Measurements from ENCODE around the gene ADIPOR2. TPM values are rescaled to one million over a fixed set of nuclear protein-coding genes. Genes with fewer than 3 reads are reported as not detected.

The ADIPOR2 gene
- total and polyA plus RNA-seq, 10 of the 15 experiments (the other 5 are each of a cell fraction or from before 2014, with no cell fraction given): 8.6 to 65.0 (median 38.0) TPM

DNA sequence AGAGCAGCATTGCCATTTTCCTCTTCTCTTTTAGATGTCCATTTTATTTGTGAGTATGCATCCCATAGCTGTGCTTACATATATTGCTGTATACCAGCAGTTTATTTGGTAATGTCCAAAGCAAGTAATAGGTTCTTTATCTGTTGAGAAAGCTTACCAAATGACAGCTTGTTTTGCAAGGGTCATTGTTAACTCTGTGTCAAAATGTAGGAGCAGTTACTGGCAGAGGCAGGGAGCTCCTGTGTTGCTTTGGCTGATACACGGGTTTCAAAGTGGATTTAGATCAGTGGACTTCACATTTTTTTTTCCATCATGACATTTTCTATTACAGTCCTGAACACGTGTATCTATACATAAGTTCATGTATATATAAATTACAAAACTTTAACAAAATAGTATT, 91.3 kb downstream of the ADIPOR2 start:
- BruUV-seq (replicated peaks): no TSS peak
- CTCF ChIA-PET: interaction anchor here (0.6 to 3.1 kb wide), 4 partner anchors 9 to 147 kb away, joined by 3 to 21 read pairs (median 4); no protein-coding TSS in a partner anchor

GRCh38 chr12:1787714-1788113, 96.8 kb downstream of the ADIPOR2 start:
- H3K27me3 ChIP-seq (replicated peaks in 1 of 2; ENCODE audit: control insufficient read depth in 2 of 2, insufficient read depth in 2 of 2, low read length in 1 of 2): no peaks in the 10 kb centered on the region
- peaks cover 3% of the 10 kb centered on the region for H3K4me1 ChIP-seq (ENCODE audit: control insufficient read depth, insufficient read depth, low read length)
- BruUV-seq (replicated peaks): no TSS peak
- SMC1A ChIA-PET (ENCODE audit: uncharacterized antibody, unreplicated experiment): interaction anchor here (5.4 to 6.6 kb wide), 2 partner anchors 136 to 152 kb away, joined by 56 to 202 read pairs; no protein-coding TSS in a partner anchor
- H4K20me1 ChIP-seq (ENCODE audit: control insufficient read depth, insufficient read depth): no peaks in the 10 kb centered on the region
- POLR2A ChIA-PET: no interaction called here
- intact Hi-C loops (cut with micrococcal nuclease; ENCODE audit: unreplicated experiment): no loop called here
- no peaks in the 10 kb centered on the region for H3K9me3 ChIP-seq (replicated peaks; ENCODE audit: control insufficient read depth, insufficient read depth, low read length)
- no peak overlapping the region for H3K4me3 ChIP-seq
- H3K27ac ChIP-seq (ENCODE audit: control insufficient read depth, insufficient read depth): no peak overlapping the region
- no peak overlapping the region for H3K4me2 ChIP-seq (ENCODE audit: control insufficient read depth, insufficient read depth)
- 67% methylated on average over 6 of the region's 6 CpGs for WGBS (ENCODE audit: insufficient coverage, insufficient replicate concordance, low lambda C conversion rate, missing lambda C conversion rate)
- H3K36me3 ChIP-seq (ENCODE audit: control insufficient read depth in 2 of 2, insufficient read depth in 2 of 2, low read length in 1 of 2): peaks cover 13% of the 10 kb centered on the region in 2 experiments
- H3K9ac ChIP-seq (ENCODE audit: control insufficient read depth, insufficient read depth, low read length): no peak overlapping the region
- ATAC-seq: no peak
- no peaks in the 10 kb centered on the region for H3K79me2 ChIP-seq (ENCODE audit: control insufficient read depth, insufficient read depth, low read length)
- no peak overlapping the region for H2AFZ ChIP-seq (ENCODE audit: control insufficient read depth, low read depth, low read length)
- RAD21 ChIA-PET (ENCODE audit: unreplicated experiment): no interaction called here
- FAIRE-seq: no peak
- CTCF ChIA-PET: interaction anchor here (1.0 to 9.5 kb wide), 3 partner anchors 111 to 153 kb away, joined by 3 to 434 read pairs (median 112); no protein-coding TSS in a partner anchor
- in situ Hi-C loops (cut with MboI): loop anchor here (5.0 kb wide), 1 partner anchor 140 kb away; no protein-coding TSS in a partner anchor
- DNase-seq (ENCODE audit: low read depth, low spot score): no peak
- TF ChIP-seq STAT1 (conservative IDR thresholded peaks at IDR 0.05) (no peak), WRNIP1 (IDR thresholded peaks at IDR 0.05; ENCODE audit: borderline replicate concordance, low read depth, low read length) (no peak), POLR2AphosphoS5 (IDR thresholded peaks at IDR 0.05; ENCODE audit: low read length) (no peak), ETV6 (conservative IDR thresholded peaks at IDR 0.05 in 1 of 2, IDR thresholded peaks at IDR 0.05 in 1 of 2; ENCODE audit: borderline replicate concordance in 1 of 2, low read depth in 1 of 2) (no peak), HCFC1 (IDR thresholded peaks at IDR 0.05; ENCODE audit: low read length) (no peak), PAX8 (IDR thresholded peaks at IDR 0.05) (no peak), ZZZ3 (IDR thresholded peaks at IDR 0.05; ENCODE audit: control insufficient read depth, insufficient read length, low read depth) (no peak), FOS (IDR thresholded peaks at IDR 0.05; ENCODE audit: borderline replicate concordance, extremely low read depth, insufficient read length) (no peak), MEF2A (IDR thresholded peaks at IDR 0.05; ENCODE audit: insufficient read depth, low read depth, low read length) (no peak), NR2C2 (IDR thresholded peaks at IDR 0.05; ENCODE audit: borderline replicate concordance, control insufficient read depth, insufficient read length, low read depth) (no peak), ZBTB11 (CRISPR knock-in tag; IDR thresholded peaks at IDR 0.05) (no peak)

More for the DNA sequence above, 91.3 kb downstream of the ADIPOR2 start:
- in situ Hi-C loops (cut with MboI): no loop called here
- POLR2A ChIA-PET: no interaction called here
- ATAC-seq (no peak), FAIRE-seq (no peak), DNase-seq (ENCODE audit: low read depth, low spot score) (no peak)
- RAD21 ChIA-PET (ENCODE audit: unreplicated experiment): interaction anchor here (0.7 to 1.7 kb wide), 4 partner anchors 9 to 265 kb away, joined by 3 to 5 read pairs (median 4); no protein-coding TSS in a partner anchor
- Histone ChIP-seq H3K9me3 (replicated peaks; ENCODE audit: control insufficient read depth, insufficient read depth, low read length) (no peaks in the 10 kb centered on the region), H3K79me2 (ENCODE audit: control insufficient read depth, insufficient read depth, low read length) (no peaks in the 10 kb centered on the region), H3K4me1 (ENCODE audit: control insufficient read depth, insufficient read depth, low read length) (no peaks in the 10 kb centered on the region), H3K9ac (ENCODE audit: control insufficient read depth, insufficient read depth, low read length) (no peak overlapping the region), H2AFZ (ENCODE audit: control insufficient read depth, low read depth, low read length) (no peak overlapping the region), H4K20me1 (ENCODE audit: control insufficient read depth, insufficient read depth) (no peaks in the 10 kb centered on the region; the same call in 1 of the 2 replicates), H3K4me2 (ENCODE audit: control insufficient read depth, insufficient read depth) (no peak overlapping the region), H3K36me3 (ENCODE audit: control insufficient read depth in 2 of 2, insufficient read depth in 2 of 2, low read length in 1 of 2) (peaks cover 9 to 21% of the 10 kb centered on the region in 2 experiments), H3K27ac (ENCODE audit: control insufficient read depth, insufficient read depth) (no peak overlapping the region), H3K27me3 (replicated peaks in 1 of 2; ENCODE audit: control insufficient read depth in 2 of 2, insufficient read depth in 2 of 2, low read length in 1 of 2) (no peaks in the 10 kb centered on the region), H3K4me3 (no peak overlapping the region)
- SMC1A ChIA-PET (ENCODE audit: uncharacterized antibody, unreplicated experiment): interaction anchor here (1.1 to 1.7 kb wide), 4 partner anchors 8 to 147 kb away, joined by 3 to 11 read pairs (median 3); no protein-coding TSS in a partner anchor
- intact Hi-C loops (cut with micrococcal nuclease; ENCODE audit: unreplicated experiment): no loop called here
- no peak for TF ChIP-seq BMI1 (IDR thresholded peaks at IDR 0.05; ENCODE audit: borderline replicate concordance)
- no peak for TF ChIP-seq ZNF384 (IDR thresholded peaks at IDR 0.05; ENCODE audit: borderline replicate concordance, low read depth, low read length)
- TF ChIP-seq NFYB (IDR thresholded peaks at IDR 0.05; ENCODE audit: insufficient read depth, low read depth, low read length): no peak
- TF ChIP-seq NR2F1 (conservative IDR thresholded peaks at IDR 0.05): no peak
- TF ChIP-seq ZNF217 (IDR thresholded peaks at IDR 0.05): no peak
- 77% methylated on average over 2 of the region's 2 CpGs for WGBS (ENCODE audit: insufficient coverage, insufficient replicate concordance, low lambda C conversion rate, missing lambda C conversion rate)

All from GM12878 (cell line).